ENCODE results near the gene FOXP3.

Gene FOXP3

DNA sequence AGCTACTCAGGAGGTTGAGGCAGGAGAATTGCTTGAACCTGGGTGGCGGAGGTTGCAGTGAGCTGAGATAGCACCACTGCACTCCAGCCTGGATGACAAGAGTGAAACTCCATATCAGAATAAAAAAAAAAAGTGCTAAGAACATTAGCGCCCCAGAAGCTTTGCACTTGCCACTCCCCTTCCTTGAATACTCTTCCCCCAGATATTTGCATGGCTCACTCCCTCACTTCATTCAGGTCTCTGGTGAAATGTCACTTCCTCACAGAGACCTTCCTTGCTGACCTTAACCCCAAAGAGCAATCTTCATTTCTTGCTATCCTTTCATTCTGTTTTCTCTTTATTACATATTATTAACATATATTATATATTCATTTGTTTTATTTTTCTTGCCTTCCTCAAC lies 42.6 kb downstream of the FOXP3 start:
- TF ChIP-seq, protein P1, sequence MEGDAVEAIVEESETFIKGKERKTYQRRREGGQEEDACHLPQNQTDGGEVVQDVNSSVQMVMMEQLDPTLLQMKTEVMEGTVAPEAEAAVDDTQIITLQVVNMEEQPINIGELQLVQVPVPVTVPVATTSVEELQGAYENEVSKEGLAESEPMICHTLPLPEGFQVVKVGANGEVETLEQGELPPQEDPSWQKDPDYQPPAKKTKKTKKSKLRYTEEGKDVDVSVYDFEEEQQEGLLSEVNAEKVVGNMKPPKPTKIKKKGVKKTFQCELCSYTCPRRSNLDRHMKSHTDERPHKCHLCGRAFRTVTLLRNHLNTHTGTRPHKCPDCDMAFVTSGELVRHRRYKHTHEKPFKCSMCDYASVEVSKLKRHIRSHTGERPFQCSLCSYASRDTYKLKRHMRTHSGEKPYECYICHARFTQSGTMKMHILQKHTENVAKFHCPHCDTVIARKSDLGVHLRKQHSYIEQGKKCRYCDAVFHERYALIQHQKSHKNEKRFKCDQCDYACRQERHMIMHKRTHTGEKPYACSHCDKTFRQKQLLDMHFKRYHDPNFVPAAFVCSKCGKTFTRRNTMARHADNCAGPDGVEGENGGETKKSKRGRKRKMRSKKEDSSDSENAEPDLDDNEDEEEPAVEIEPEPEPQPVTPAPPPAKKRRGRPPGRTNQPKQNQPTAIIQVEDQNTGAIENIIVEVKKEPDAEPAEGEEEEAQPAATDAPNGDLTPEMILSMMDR (IDR thresholded peaks at IDR 0.05): no peak

DNA sequence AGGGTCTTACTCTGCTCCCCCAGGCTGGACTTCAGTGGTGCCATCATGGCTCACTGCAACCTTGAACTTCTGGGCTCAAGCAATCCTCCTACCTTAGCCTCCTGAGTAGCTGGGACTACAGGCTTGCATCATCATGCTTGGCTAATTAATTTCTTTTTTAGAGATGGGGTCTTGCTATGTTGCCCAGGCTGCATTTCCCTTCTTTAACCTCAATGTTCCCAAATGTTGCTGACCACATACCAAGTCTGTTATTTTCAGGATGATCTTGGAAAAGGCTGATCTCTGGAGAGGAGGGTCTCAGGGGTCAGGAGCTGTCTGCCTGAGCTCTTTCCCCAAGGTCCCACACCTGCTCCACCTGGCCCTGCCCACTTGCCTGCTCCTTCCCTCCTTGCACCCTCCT lies 44.4 kb downstream of the FOXP3 start:
- TF ChIP-seq, protein P1 (IDR thresholded peaks at IDR 0.05): no peak

DNA sequence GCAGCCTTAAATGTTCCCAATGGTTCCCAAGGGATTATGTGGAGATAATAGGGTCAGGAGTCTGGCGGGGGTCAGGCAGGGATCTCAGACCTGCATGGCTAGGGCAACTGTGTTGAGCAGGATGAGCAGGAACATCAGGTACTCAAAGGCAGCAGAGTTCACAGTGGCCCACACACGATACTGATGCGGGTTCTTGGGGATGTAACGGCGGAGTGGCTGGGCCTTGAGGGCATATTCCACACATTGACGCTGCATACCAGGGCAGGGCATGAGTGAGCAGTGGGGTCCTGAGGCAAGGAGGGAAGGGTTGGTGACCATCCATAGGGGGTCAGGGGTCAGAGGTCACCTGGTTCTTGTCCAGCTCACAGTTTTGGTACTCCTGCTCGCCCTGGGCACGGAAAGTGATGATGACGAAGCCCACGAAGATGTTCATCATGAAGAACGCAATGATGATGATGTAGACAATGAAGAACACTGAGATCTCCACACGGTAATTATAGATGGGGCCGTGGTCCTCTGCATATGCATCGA lies 49.4 kb downstream of the FOXP3 start:
- TF ChIP-seq, protein P1 (IDR thresholded peaks at IDR 0.05): no peak

DNA sequence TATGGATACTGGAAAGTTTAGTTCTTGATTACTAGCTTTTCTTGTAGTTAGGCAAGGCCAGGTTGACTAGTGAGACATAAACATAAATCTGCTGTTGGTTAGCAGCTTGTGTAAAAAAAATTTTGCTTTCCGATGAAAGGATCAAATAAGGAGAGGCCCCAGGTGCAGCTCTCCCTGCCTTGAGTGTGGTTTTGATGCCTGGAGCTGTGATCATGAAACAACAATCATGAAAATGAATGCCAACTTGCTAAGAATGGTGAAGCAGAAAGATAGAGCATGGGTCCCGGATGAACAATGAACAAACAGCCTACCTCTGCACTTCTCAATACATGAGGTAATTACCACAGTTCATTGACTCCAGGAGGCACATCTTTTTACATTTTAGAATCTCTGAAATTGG lies 50.1 kb downstream of the FOXP3 start:
- TF ChIP-seq, protein P1 (IDR thresholded peaks at IDR 0.05): no peak

DNA sequence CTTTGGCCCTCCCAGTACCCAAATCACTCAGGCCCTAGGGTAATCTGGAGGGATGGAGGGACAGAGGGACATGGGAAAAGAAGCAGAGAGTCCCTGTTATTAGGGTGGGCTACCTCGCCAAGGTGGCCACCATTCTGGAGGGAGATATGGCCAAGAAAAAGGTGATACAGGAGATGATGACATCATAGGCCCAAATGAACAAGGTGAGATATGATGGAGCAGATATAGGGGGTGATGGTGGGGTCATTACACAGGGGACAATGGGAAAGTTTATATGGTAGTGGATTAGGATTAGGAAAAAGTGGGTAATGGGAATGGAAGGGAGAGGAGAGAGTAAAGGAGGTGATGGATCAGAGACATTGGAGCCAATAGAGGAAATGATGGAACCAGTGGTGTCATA lies 51.6 kb downstream of the FOXP3 start:
- TF ChIP-seq, protein P1 (IDR thresholded peaks at IDR 0.05): no peak

DNA sequence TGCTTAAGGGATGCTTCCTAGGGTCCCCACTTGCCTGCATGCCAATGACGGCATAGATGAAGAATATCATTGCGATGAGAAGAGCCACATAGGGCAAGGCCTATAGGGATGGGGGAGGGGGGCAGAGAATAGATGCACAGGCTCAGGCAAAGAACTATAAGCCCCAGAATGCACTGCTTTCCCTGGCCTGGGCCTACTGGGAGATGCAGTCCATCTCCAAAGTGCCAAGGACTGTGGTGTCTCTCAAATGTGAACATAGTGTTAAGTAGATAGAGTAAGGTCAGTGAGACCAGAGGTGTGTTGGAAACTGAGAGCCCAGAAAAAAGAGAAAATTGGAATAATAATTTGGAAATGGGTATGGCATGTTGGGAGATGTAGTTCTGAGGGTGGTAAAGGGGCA lies 52.3 kb downstream of the FOXP3 start:
- TF ChIP-seq, protein P1 (IDR thresholded peaks at IDR 0.05): no peak

DNA sequence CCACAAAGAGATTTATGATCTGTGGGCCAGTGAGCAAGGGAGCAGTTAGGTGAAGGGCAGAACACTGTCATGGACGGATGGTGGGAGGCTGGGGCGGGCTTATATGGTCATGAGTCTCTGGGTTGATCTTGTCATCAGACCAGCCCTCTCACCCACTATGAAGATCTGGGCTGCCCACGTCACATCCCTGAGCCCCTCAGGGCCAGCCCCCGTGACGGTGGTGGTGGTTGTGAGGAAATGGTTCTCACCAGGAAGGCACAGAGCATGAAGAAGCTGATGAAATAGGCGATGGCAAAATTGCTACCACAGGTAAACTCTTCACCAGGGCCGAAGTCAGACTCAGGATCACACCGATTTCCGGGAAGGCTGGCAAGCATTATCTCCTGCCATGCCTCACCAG lies 53.4 kb downstream of the FOXP3 start:
- TF ChIP-seq, protein P1 (IDR thresholded peaks at IDR 0.05): no peak

DNA sequence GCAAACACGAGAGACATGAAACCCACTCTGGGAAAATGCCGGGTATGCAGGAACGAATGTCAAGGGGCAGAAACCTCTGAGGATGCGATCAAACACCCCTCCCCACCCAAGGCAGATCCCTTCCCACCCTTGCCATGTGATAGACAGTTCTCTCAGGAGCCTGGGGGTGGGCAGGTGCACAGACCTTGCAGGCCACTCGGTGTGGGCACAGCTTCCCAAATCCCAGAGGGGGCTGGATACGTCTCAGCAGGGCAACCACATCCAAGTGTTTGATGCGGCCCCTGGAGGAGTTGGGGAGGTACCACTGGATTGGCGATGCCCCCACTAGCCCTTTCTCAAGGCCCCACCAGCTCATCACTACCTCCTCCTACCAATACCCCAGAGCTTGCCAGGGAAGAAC lies 54.1 kb downstream of the FOXP3 start:
- TF ChIP-seq, protein P1 (IDR thresholded peaks at IDR 0.05): no peak
